Right atrium auricular region (tissue), 2 donors: ENCODE results near the gene CCDC93. TPM values are rescaled to one million over a fixed set of nuclear protein-coding genes. Genes with fewer than 3 reads are reported as not detected.

Experiments
- DNase-seq: peaks from one replicate; pipeline ENCODE4 v3.0.0-alpha.2; 2019; ENCODE audit warnings: low spot score
- H3K27ac ChIP-seq, 2 donors: fragments of 200-600 bp; sonication (generic); 1 replicate in 1 of 2; 2 replicates in 1 of 2; pipeline ENCODE4 v1.5.1; 2016 to 2019
- H3K27me3 ChIP-seq, 2 donors: fragments of 200-600 bp; sonication (generic); one replicate each; pipeline versions ENCODE4 v1.5.1 to v1.6.0; 2017 to 2019
- H3K36me3 ChIP-seq: fragments of 200-600 bp; sonication (generic); one replicate; pipeline ENCODE4 v1.5.1; 2016
- H3K4me1 ChIP-seq, 2 donors: fragments of 200-600 bp; sonication (generic); one replicate each; pipeline versions ENCODE4 v1.5.1 to v1.6.0; 2017 to 2019
- H3K4me3 ChIP-seq, 2 donors: fragments of 200-600 bp; sonication (generic); 1 replicate in 1 of 2; 2 replicates in 1 of 2; pipeline ENCODE4 v1.5.1; 2017 to 2019; ENCODE audit warnings: mild to moderate bottlenecking in 1 of 2, moderate library complexity in 1 of 2
- H3K9me3 ChIP-seq, 2 donors: fragments of 200-600 bp; sonication (generic); one replicate each; pipeline ENCODE4 v1.5.1; 2019
- CTCF ChIP-seq, 2 donors: fragments of 200-600 bp; sonication (generic); IDR thresholded peaks; one replicate each; pipeline ENCODE4 v1.5.1; 2019; ENCODE audit warnings: antibody characterized with exemption in 2 of 2
- total RNA-seq, 2 donors: library from RNA; depleted of rRNA; stranded (reverse); fragments of >200 nt; gene quantifications; one replicate each; pipeline ENCODE4 v1.1.0, GENCODE V29; 2016

The CCDC93 gene
- total RNA-seq, 2 donors from 2014 or later, result 17.1 to 18.7 TPM

GRCh38 chr2:118053681-118054080 lies 39.8 kb upstream of the CCDC93 start:
- Histone ChIP-seq H3K9me3 (no peaks in the 10 kb centered on the region), H3K27me3 (peaks cover 0 to 4% of the 10 kb centered on the region in 2 donors), H3K27ac (no peak overlapping the region), H3K4me1 (no peaks in the 10 kb centered on the region), H3K4me3 (no peak overlapping the region), H3K36me3 (no peaks in the 10 kb centered on the region)
- no peak for DNase-seq
- TF ChIP-seq CTCF (IDR thresholded peaks at IDR 0.05), result no peak

GRCh38 chr2:118052474-118052873 lies 38.6 kb upstream of the CCDC93 start:
- no peaks in the 10 kb centered on the region for H3K4me1 ChIP-seq
- DNase-seq, result no peak
- peaks cover 0 to 4% of the 10 kb centered on the region in 2 donors for H3K27me3 ChIP-seq
- H3K9me3 ChIP-seq, result no peaks in the 10 kb centered on the region
- no peak overlapping the region for H3K27ac ChIP-seq
- no peaks in the 10 kb centered on the region for H3K36me3 ChIP-seq
- TF ChIP-seq CTCF (IDR thresholded peaks at IDR 0.05), result no peak
- H3K4me3 ChIP-seq, result no peak overlapping the region

- Histone ChIP-seq H3K4me3 (no peak overlapping the region), H3K27ac (no peak overlapping the region), H3K4me1 (no peaks in the 10 kb centered on the region), H3K9me3 (no peaks in the 10 kb centered on the region), H3K36me3 (no peaks in the 10 kb centered on the region), H3K27me3 (peaks cover 0 to 4% of the 10 kb centered on the region in 2 donors)
- DNase-seq, result no peak
- TF ChIP-seq CTCF (IDR thresholded peaks at IDR 0.05), result no peak
Measured at GRCh38 chr2:118051826-118052358, 38.0 kb upstream of the CCDC93 start.

- no peak for TF ChIP-seq CTCF (IDR thresholded peaks at IDR 0.05)
- DNase-seq, result no peak
- Histone ChIP-seq H3K4me3 (no peak overlapping the region), H3K4me1 (no peaks in the 10 kb centered on the region), H3K27ac (no peak overlapping the region), H3K9me3 (no peaks in the 10 kb centered on the region), H3K27me3 (peaks cover 0 to 4% of the 10 kb centered on the region in 2 donors), H3K36me3 (no peaks in the 10 kb centered on the region)
Measured at GRCh38 chr2:118050974-118051373, 37.1 kb upstream of the CCDC93 start.

- H3K27me3 ChIP-seq, result peaks cover 0 to 4% of the 10 kb centered on the region in 2 donors
Measured at GRCh38 chr2:118050386-118050785, 36.5 kb upstream of the CCDC93 start.

More at GRCh38 chr2:118050386-118050785, 36.5 kb upstream of the CCDC93 start:
- Histone ChIP-seq H3K4me1 (no peaks in the 10 kb centered on the region), H3K27ac (no peak overlapping the region), H3K36me3 (no peaks in the 10 kb centered on the region), H3K4me3 (no peak overlapping the region), H3K9me3 (no peaks in the 10 kb centered on the region)
- DNase-seq, result no peak
- TF ChIP-seq CTCF (IDR thresholded peaks at IDR 0.05), result no peak
